AG09309 (cell line): Measurements from ENCODE around the gene TBXA2R.
"Not testable (repeated sequence)": the region's sequence is repeated elsewhere in the genome, so short reads cannot be mapped to it uniquely, and the experiment has no call there.

Experiments
- DNase-seq: peaks from one replicate; pipeline ENCODE4 v3.0.0-alpha.2; 2010; ENCODE audit warnings: low read depth
- H3K4me3 ChIP-seq: 2 replicates; pipeline ENCODE4 v1.5.1; 2011; ENCODE audit warnings: mild to moderate bottlenecking, low read depth, low read length, moderate library complexity; ENCODE audit not compliant: control insufficient read depth
- CTCF ChIP-seq: IDR thresholded peaks from 2 replicates; pipeline ENCODE4 v1.5.1; 2011; ENCODE audit warnings: mild to moderate bottlenecking, low read depth, low read length, inconsistent platforms; ENCODE audit not compliant: insufficient read depth, control insufficient read depth; ENCODE audit errors: missing control alignments

The TBXA2R gene

GRCh38 chr19:3586707-3587346, 19.8 kb downstream of the TBXA2R start:
- no peak for DNase-seq
- no peak for TF ChIP-seq CTCF
- H3K4me3 ChIP-seq: no peak overlapping the region

GRCh38 chr19:3586127-3586626, 20.5 kb downstream of the TBXA2R start:
- DNase-seq: no peak
- H3K4me3 ChIP-seq: no peak overlapping the region
- TF ChIP-seq CTCF: peak; percentile 41

- TF ChIP-seq CTCF: no peak
- DNase-seq: no peak
- H3K4me3 ChIP-seq: peak within 1 kb of the TSS; percentile 11; the same call in 1 of the 2 replicates
Measured at GRCh38 chr19:3585301-3586126, 21.2 kb downstream of the TBXA2R start, which contains the start of gene GIPC3. Gene GIPC3 (plus strand): TSS chr19:3585478. CDS start chr19:3585598, 120 bp downstream.

GRCh38 chr19:3584036-3584802, 22.5 kb downstream of the TBXA2R start:
- H3K4me3 ChIP-seq, DNase-seq: not testable (repeated sequence)

GRCh38 chr19:3581792-3582191, 24.9 kb downstream of the TBXA2R start:
- DNase-seq, H3K4me3 ChIP-seq: not testable (repeated sequence)

GRCh38 chr19:3580156-3580934, 26.3 kb downstream of the TBXA2R start:
- DNase-seq: peak; percentile 78
- TF ChIP-seq CTCF: no peak
- no peak overlapping the region for H3K4me3 ChIP-seq

DNA sequence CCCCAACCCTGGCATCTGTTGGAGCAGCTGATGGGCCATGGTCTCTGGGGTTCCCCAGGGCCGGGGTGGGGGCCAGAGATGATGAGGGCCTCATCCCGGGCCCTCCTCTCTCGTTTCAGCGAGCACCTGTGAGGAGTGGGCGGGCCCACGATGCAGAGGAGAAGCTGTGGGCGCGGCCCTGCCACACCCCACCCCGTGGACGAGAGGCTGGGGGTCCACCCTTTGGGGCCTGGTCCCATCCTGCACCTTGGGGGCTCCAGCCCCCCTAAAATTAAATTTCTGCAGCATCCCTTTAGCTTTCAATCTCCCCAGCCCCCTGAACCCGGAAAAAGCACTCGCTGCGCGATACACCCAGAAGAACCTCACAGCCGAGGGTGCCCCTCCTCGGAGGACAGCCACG, 28.3 kb downstream of the TBXA2R start:
- no peak for DNase-seq
- H3K4me3 ChIP-seq: no peak overlapping the region
- TF ChIP-seq CTCF: no peak
